Stimulated activated CD8-positive, alpha-beta memory T cell treated with anti-CD3 and anti-CD28 coated beads, Interleukin-12 subunit alpha, Interleukin-12 subunit beta, amount 100 ng/mL, for 24 hours (primary cell): ENCODE data around the gene TRIM8.
"Not testable (repeated sequence)": the region's sequence is repeated elsewhere in the genome, so short reads cannot be mapped to it uniquely, and the experiment has no call there.

Experiments
- DNase-seq: peaks from one replicate; pipeline ENCODE4 v3.0.0-alpha.2; 2020; ENCODE audit errors: extremely low read depth

TRIM8 gene

GRCh38 chr10:102649797-102650654 is 5.7 kb downstream of the TRIM8 start:
- no peak for DNase-seq

GRCh38 chr10:102650655-102651454 is 6.6 kb downstream of the TRIM8 start:
- no peak for DNase-seq

GRCh38 chr10:102651455-102652169 is 7.3 kb downstream of the TRIM8 start:
- no peak for DNase-seq

- DNase-seq, result no peak
Measured at GRCh38 chr10:102652170-102652916, 8.1 kb downstream of the TRIM8 start.

GRCh38 chr10:102653060-102653459 is 8.8 kb downstream of the TRIM8 start:
- DNase-seq, result no peak

GRCh38 chr10:102654566-102654965 is 10.3 kb downstream of the TRIM8 start:
- DNase-seq, result no peak

- no peak for DNase-seq
Measured at GRCh38 chr10:102654969-102655368, 10.7 kb downstream of the TRIM8 start.

- DNase-seq, result no peak
Measured at GRCh38 chr10:102656026-102656425, 11.7 kb downstream of the TRIM8 start.

GRCh38 chr10:102656791-102657371 is 12.6 kb downstream of the TRIM8 start:
- DNase-seq, result no peak

- no peak for DNase-seq
Measured at GRCh38 chr10:102657451-102657850, 13.2 kb downstream of the TRIM8 start.

- no peak for DNase-seq
Measured at GRCh38 chr10:102657984-102658724, 13.9 kb downstream of the TRIM8 start.

GRCh38 chr10:102658802-102659201 is 14.5 kb downstream of the TRIM8 start:
- DNase-seq, result no peak

GRCh38 chr10:102660888-102661657 is 16.8 kb downstream of the TRIM8 start:
- no peak for DNase-seq

- no peak for DNase-seq
Measured at GRCh38 chr10:102661658-102662028, 17.4 kb downstream of the TRIM8 start.

GRCh38 chr10:102665904-102666509 is 21.7 kb downstream of the TRIM8 start:
- DNase-seq, result no peak

- DNase-seq, result not testable (repeated sequence)
Measured at GRCh38 chr10:102667411-102667810, 23.1 kb downstream of the TRIM8 start.

- DNase-seq, result no peak
Measured at GRCh38 chr10:102668326-102669107, 24.2 kb downstream of the TRIM8 start.
